CD4-positive, alpha-beta memory T cell (primary cell): ENCODE measurements around the gene TMEM18. TPM values are rescaled to one million over a fixed set of nuclear protein-coding genes. Genes with fewer than 3 reads are reported as not detected.

Experiments
- CTCF ChIA-PET: fragments of 350-600 bp; sonication (Branson Sonifier 250); formaldehyde crosslinking; loops from one replicate; lab custom pipeline; 2021; ENCODE audit warnings: inconsistent platforms; ENCODE audit not compliant: partially characterized antibody; lab: Charles Lee
- POLR2A ChIA-PET: fragments of 350-600 bp; sonication (Branson Sonifier 250); formaldehyde crosslinking; loops from one replicate; lab custom pipeline; 2021; ENCODE audit not compliant: partially characterized antibody; lab: Charles Lee
- DNase-seq, 5 donors: peaks; one replicate each; pipeline versions ENCODE4 v3.0.0 to v3.0.0-alpha.2; 2020 to 2022; ENCODE audit warnings: mixed read lengths in 1 of 5
- H3K27ac ChIP-seq: one replicate; pipeline ENCODE4 v1.7.0; 2013; ENCODE audit warnings: low read depth, low read length
- H3K27me3 ChIP-seq: 2 replicates; pipeline ENCODE4 v1.7.0; 2013; ENCODE audit warnings: mild to moderate bottlenecking, low read length, moderate library complexity; ENCODE audit not compliant: insufficient read depth
- H3K36me3 ChIP-seq: 2 replicates; pipeline ENCODE4 v1.7.0; 2013; ENCODE audit warnings: mild to moderate bottlenecking, low read length, moderate library complexity; ENCODE audit not compliant: insufficient read depth
- H3K4me1 ChIP-seq: 2 replicates; pipeline ENCODE4 v1.7.0; 2013; ENCODE audit warnings: mild to moderate bottlenecking, low read length, moderate library complexity; ENCODE audit not compliant: insufficient read depth
- H3K4me3 ChIP-seq, 2 donors: one replicate each; pipeline ENCODE4 v1.7.0; 2013; ENCODE audit warnings: low read length in 2 of 2, mild to moderate bottlenecking in 1 of 2
- H3K9me3 ChIP-seq, 2 donors: one replicate each; pipeline ENCODE4 v1.7.0; 2013; ENCODE audit warnings: low read length in 2 of 2, control low read depth in 1 of 2; ENCODE audit not compliant: control insufficient read depth in 1 of 2
- H3K27ac Mint-ChIP-seq, 7 donors: one replicate each; pipeline ENCODE4 v1.8.0; 2020 to 2021; ENCODE audit warnings: mixed read lengths in 7 of 7, mild to moderate bottlenecking in 6 of 7, inconsistent platforms in 3 of 7, moderate library complexity in 3 of 7
- H3K27me3 Mint-ChIP-seq, 2 donors: one replicate each; pipeline ENCODE4 v1.8.0; 2020 to 2021; ENCODE audit warnings: mixed read lengths in 2 of 2
- H3K36me3 Mint-ChIP-seq, 2 donors: one replicate each; pipeline ENCODE4 v1.8.0; 2020 to 2021; ENCODE audit warnings: mixed read lengths in 2 of 2, inconsistent platforms in 1 of 2, mild to moderate bottlenecking in 1 of 2
- H3K4me1 Mint-ChIP-seq, 4 donors: one replicate each; pipeline ENCODE4 v1.8.0; 2020 to 2021; ENCODE audit warnings: mixed read lengths in 4 of 4, mild to moderate bottlenecking in 1 of 4
- H3K4me3 Mint-ChIP-seq, 8 donors: one replicate each; pipeline ENCODE4 v1.8.0; 2020 to 2021; ENCODE audit warnings: mixed read lengths in 8 of 8, mild to moderate bottlenecking in 7 of 8, moderate library complexity in 6 of 8, inconsistent platforms in 3 of 8
- H3K9me3 Mint-ChIP-seq, 8 donors: one replicate each; pipeline ENCODE4 v1.8.0; 2020 to 2021; ENCODE audit warnings: mixed read lengths in 8 of 8, mild to moderate bottlenecking in 5 of 8, inconsistent platforms in 3 of 8, moderate library complexity in 1 of 8
- intact Hi-C: fragments of 100-400 bp; cut with micrococcal nuclease; formaldehyde crosslinking; loops from one replicate; pipeline ENCODE4 v1.15.1; 2023
- polyA plus RNA-seq, 2 donors: library from polyadenylated mRNA; unstranded; fragments of 300-500 nt; fragmentation: Illumina TruSeq; gene quantifications; one replicate each; pipeline ENCODE4 v1.2.3, GENCODE V29; 2021
- total RNA-seq, 2 experiments: library from RNA; stranded (reverse); gene quantifications; one replicate each; pipeline ENCODE4 v1.2.3, GENCODE V29; 2021

The TMEM18 gene
- total RNA-seq: 10 to 100 TPM; 26.2 to 28.1 TPM
- polyA plus RNA-seq: 10 to 100 TPM; 20.0 to 23.5 TPM

- peaks cover 0 to 36% of the 10 kb centered on the region in 2 donors for H3K36me3 Mint-ChIP-seq
- ChIA-PET POLR2A (interaction anchor here (0.6 to 2.0 kb wide), 8 partner anchors 10 to 630 kb away, joined by 3 to 8 read pairs (median 4); no protein-coding TSS in a partner anchor), CTCF (interaction anchor here (1.0 kb wide), 1 partner anchor 868 kb away, joined by 3 read pairs; no protein-coding TSS in a partner anchor)
- H3K27me3 Mint-ChIP-seq: no peaks in the 10 kb centered on the region
- H3K27ac ChIP-seq: peak within 1 kb of the TSS; percentile 97
- intact Hi-C loops: loop anchor here (1.0 to 2.0 kb wide), 3 partner anchors 239 to 413 kb away; partner anchors contain the start of genes ACP1 and SH3YL1
- H3K27ac Mint-ChIP-seq: peak within 1 kb of the TSS; percentile 97 to 99 (median 99)
- H3K4me1 Mint-ChIP-seq: peaks cover 29 to 45% (median 35%) of the 10 kb centered on the region in 4 donors
- peaks cover 25% of the 10 kb centered on the region for H3K4me1 ChIP-seq
- peaks cover 8% of the 10 kb centered on the region for H3K36me3 ChIP-seq
- no peaks in the 10 kb centered on the region for H3K9me3 ChIP-seq
- peak within 1 kb of the TSS; percentile 100 for H3K4me3 ChIP-seq
- H3K27me3 ChIP-seq: no peaks in the 10 kb centered on the region
- peak within 1 kb of the TSS; percentile 93 to 98 (median 97) for H3K4me3 Mint-ChIP-seq
- DNase-seq: peak; percentile 97 to 100 (median 99)
- peaks cover 0 to 4% (median 0%) of the 10 kb centered on the region in 8 donors for H3K9me3 Mint-ChIP-seq
These were observed at the start of gene TMEM18 for GRCh38 chr2:677056-677958. TSS of gene TMEM18 (minus strand) at chr2:677406. CDS start at chr2:677345, 61 bp downstream.

- POLR2A ChIA-PET: no interaction called here
- Histone ChIP-seq H3K4me1 (no peaks in the 10 kb centered on the region), H3K27ac (no peak overlapping the region), H3K27me3 (no peaks in the 10 kb centered on the region), H3K36me3 (no peaks in the 10 kb centered on the region), H3K9me3 (no peaks in the 10 kb centered on the region), H3K4me3 (no peak overlapping the region)
- H3K27ac Mint-ChIP-seq: no peak overlapping the region
- no peak overlapping the region for H3K4me3 Mint-ChIP-seq
- no peaks in the 10 kb centered on the region for H3K36me3 Mint-ChIP-seq
- no peak for DNase-seq
- no peaks in the 10 kb centered on the region for H3K9me3 Mint-ChIP-seq
- H3K27me3 Mint-ChIP-seq: peaks cover 16 to 33% of the 10 kb centered on the region in 2 donors
- CTCF ChIA-PET: no interaction called here
- intact Hi-C loops: no loop called here
- H3K4me1 Mint-ChIP-seq: no peaks in the 10 kb centered on the region
These were observed 49.0 kb upstream of the TMEM18 start for GRCh38 chr2:726169-726568.

GRCh38 chr2:725468-725867, 48.3 kb upstream of the TMEM18 start:
- no peaks in the 10 kb centered on the region for H3K4me1 Mint-ChIP-seq
- POLR2A ChIA-PET: no interaction called here
- Histone ChIP-seq H3K4me3 (no peak overlapping the region), H3K27me3 (no peaks in the 10 kb centered on the region), H3K27ac (no peak overlapping the region), H3K36me3 (no peaks in the 10 kb centered on the region), H3K9me3 (no peaks in the 10 kb centered on the region), H3K4me1 (no peaks in the 10 kb centered on the region)
- DNase-seq: no peak
- H3K36me3 Mint-ChIP-seq: no peaks in the 10 kb centered on the region
- peaks cover 16 to 36% of the 10 kb centered on the region in 2 donors for H3K27me3 Mint-ChIP-seq
- intact Hi-C loops: no loop called here
- H3K4me3 Mint-ChIP-seq: no peak overlapping the region
- H3K27ac Mint-ChIP-seq: peak overlapping the region in 1 of 7 donors; percentile 41
- CTCF ChIA-PET: interaction anchor here (0.6 kb wide), 1 partner anchor 10 kb away, joined by 3 read pairs; no protein-coding TSS in a partner anchor
- H3K9me3 Mint-ChIP-seq: no peaks in the 10 kb centered on the region

GRCh38 chr2:723761-724160, 46.6 kb upstream of the TMEM18 start:
- CTCF ChIA-PET: no interaction called here
- intact Hi-C loops: no loop called here
- no peak for DNase-seq
- Histone ChIP-seq H3K9me3 (no peaks in the 10 kb centered on the region), H3K27ac (no peak overlapping the region), H3K4me1 (no peaks in the 10 kb centered on the region), H3K27me3 (no peaks in the 10 kb centered on the region), H3K4me3 (no peak overlapping the region), H3K36me3 (no peaks in the 10 kb centered on the region)
- Mint-ChIP-seq H3K4me3 (no peak overlapping the region), H3K27ac (no peak overlapping the region), H3K36me3 (no peaks in the 10 kb centered on the region), H3K9me3 (no peaks in the 10 kb centered on the region), H3K4me1 (no peaks in the 10 kb centered on the region), H3K27me3 (peaks cover 15 to 37% of the 10 kb centered on the region in 2 donors)
- POLR2A ChIA-PET: no interaction called here

- peaks cover 12 to 26% of the 10 kb centered on the region in 2 donors for H3K27me3 Mint-ChIP-seq
- H3K27ac Mint-ChIP-seq: no peak overlapping the region
- Histone ChIP-seq H3K27ac (no peak overlapping the region), H3K36me3 (no peaks in the 10 kb centered on the region), H3K4me1 (no peaks in the 10 kb centered on the region), H3K27me3 (no peaks in the 10 kb centered on the region), H3K4me3 (no peak overlapping the region), H3K9me3 (no peaks in the 10 kb centered on the region)
- POLR2A ChIA-PET: no interaction called here
- DNase-seq: no peak
- H3K9me3 Mint-ChIP-seq: no peaks in the 10 kb centered on the region
- H3K4me3 Mint-ChIP-seq: no peak overlapping the region
- intact Hi-C loops: no loop called here
- H3K4me1 Mint-ChIP-seq: no peaks in the 10 kb centered on the region
- no peaks in the 10 kb centered on the region for H3K36me3 Mint-ChIP-seq
- CTCF ChIA-PET: no interaction called here
These were observed 43.6 kb upstream of the TMEM18 start for GRCh38 chr2:720842-721241.

GRCh38 chr2:719734-720133, 42.5 kb upstream of the TMEM18 start:
- Histone ChIP-seq H3K27ac (no peak overlapping the region), H3K4me3 (no peak overlapping the region), H3K27me3 (no peaks in the 10 kb centered on the region), H3K4me1 (no peaks in the 10 kb centered on the region), H3K9me3 (no peaks in the 10 kb centered on the region), H3K36me3 (no peaks in the 10 kb centered on the region)
- H3K4me1 Mint-ChIP-seq: no peaks in the 10 kb centered on the region
- intact Hi-C loops: loop anchor here (10.0 kb wide), 1 partner anchor 825 kb away; no protein-coding TSS in a partner anchor
- DNase-seq: no peak
- POLR2A ChIA-PET: no interaction called here
- no peaks in the 10 kb centered on the region for H3K36me3 Mint-ChIP-seq
- CTCF ChIA-PET: no interaction called here
- no peak overlapping the region for H3K27ac Mint-ChIP-seq
- peaks cover 16 to 22% of the 10 kb centered on the region in 2 donors for H3K27me3 Mint-ChIP-seq
- no peak overlapping the region for H3K4me3 Mint-ChIP-seq
- H3K9me3 Mint-ChIP-seq: no peaks in the 10 kb centered on the region

- Mint-ChIP-seq H3K9me3 (no peaks in the 10 kb centered on the region), H3K27me3 (peaks cover 16 to 18% of the 10 kb centered on the region in 2 donors), H3K27ac (no peak overlapping the region), H3K4me1 (no peaks in the 10 kb centered on the region), H3K4me3 (no peak overlapping the region), H3K36me3 (no peaks in the 10 kb centered on the region)
- POLR2A ChIA-PET: no interaction called here
- H3K4me1 ChIP-seq: no peaks in the 10 kb centered on the region
- no peak for DNase-seq
- no peak overlapping the region for H3K4me3 ChIP-seq
- CTCF ChIA-PET: no interaction called here
- no peak overlapping the region for H3K27ac ChIP-seq
- H3K27me3 ChIP-seq: no peaks in the 10 kb centered on the region
- no peaks in the 10 kb centered on the region for H3K9me3 ChIP-seq
- intact Hi-C loops: loop anchor here (10.0 kb wide), 1 partner anchor 826 kb away; no protein-coding TSS in a partner anchor
- H3K36me3 ChIP-seq: no peaks in the 10 kb centered on the region
These were observed 42.0 kb upstream of the TMEM18 start for GRCh38 chr2:719191-719590.
